Chondrocyte (in vitro differentiated cells): ENCODE measurements around the gene BST2. TPM values are rescaled to one million over a fixed set of nuclear protein-coding genes. Genes with fewer than 3 reads are reported as not detected.
A peak's percentile ranks its signal among the peaks of the same experiment; 100 is the strongest.

ENCODE experiments used
- DNase-seq: peaks from one replicate; pipeline ENCODE4 v3.0.0; 2021; ENCODE audit warnings: mixed read lengths, low spot score
- H3K27ac Mint-ChIP-seq: one replicate; pipeline ENCODE4 v1.8.0; 2021; ENCODE audit warnings: mild to moderate bottlenecking, moderate library complexity, mixed read lengths; ENCODE audit not compliant: unreplicated experiment
- H3K27me3 Mint-ChIP-seq: 2 replicates; pipeline ENCODE4 v1.8.0; 2021; ENCODE audit warnings: low read depth, mixed read lengths
- H3K36me3 Mint-ChIP-seq: 2 replicates; pipeline ENCODE4 v1.8.0; 2021; ENCODE audit warnings: low read depth, mixed read lengths
- H3K4me1 Mint-ChIP-seq: 2 replicates; pipeline ENCODE4 v1.8.0; 2021; ENCODE audit warnings: low read depth, mild to moderate bottlenecking, mixed read lengths
- H3K4me3 Mint-ChIP-seq: one replicate; pipeline ENCODE4 v1.8.0; 2021; ENCODE audit warnings: mild to moderate bottlenecking, moderate library complexity, mixed read lengths; ENCODE audit not compliant: unreplicated experiment
- H3K9me3 Mint-ChIP-seq: 2 replicates; pipeline ENCODE4 v1.8.0; 2021; ENCODE audit warnings: low read depth, mixed read lengths
- total RNA-seq: library from RNA; stranded (reverse); gene quantifications from 3 replicates; pipeline ENCODE4 v1.2.1, GENCODE V29; 2021
- TF ChIP-seq, protein P1 (sequence below): fragments of 200-600 bp; sonication (generic); IDR thresholded peaks from 2 replicates; pipeline ENCODE4 v1.5.0; 2021; ENCODE audit warnings: antibody characterized with exemption, mild to moderate bottlenecking, moderate library complexity

Gene BST2
- total RNA-seq, 1 donor from 2014 or later = not detected

- peaks cover 15% of the 10 kb centered on the region for H3K4me1 Mint-ChIP-seq
- H3K27me3 Mint-ChIP-seq = no peaks in the 10 kb centered on the region
- no peak overlapping the region for H3K27ac Mint-ChIP-seq
- no peaks in the 10 kb centered on the region for H3K9me3 Mint-ChIP-seq
- H3K4me3 Mint-ChIP-seq = no peak overlapping the region
- DNase-seq = no peak
- TF ChIP-seq, protein P1, sequence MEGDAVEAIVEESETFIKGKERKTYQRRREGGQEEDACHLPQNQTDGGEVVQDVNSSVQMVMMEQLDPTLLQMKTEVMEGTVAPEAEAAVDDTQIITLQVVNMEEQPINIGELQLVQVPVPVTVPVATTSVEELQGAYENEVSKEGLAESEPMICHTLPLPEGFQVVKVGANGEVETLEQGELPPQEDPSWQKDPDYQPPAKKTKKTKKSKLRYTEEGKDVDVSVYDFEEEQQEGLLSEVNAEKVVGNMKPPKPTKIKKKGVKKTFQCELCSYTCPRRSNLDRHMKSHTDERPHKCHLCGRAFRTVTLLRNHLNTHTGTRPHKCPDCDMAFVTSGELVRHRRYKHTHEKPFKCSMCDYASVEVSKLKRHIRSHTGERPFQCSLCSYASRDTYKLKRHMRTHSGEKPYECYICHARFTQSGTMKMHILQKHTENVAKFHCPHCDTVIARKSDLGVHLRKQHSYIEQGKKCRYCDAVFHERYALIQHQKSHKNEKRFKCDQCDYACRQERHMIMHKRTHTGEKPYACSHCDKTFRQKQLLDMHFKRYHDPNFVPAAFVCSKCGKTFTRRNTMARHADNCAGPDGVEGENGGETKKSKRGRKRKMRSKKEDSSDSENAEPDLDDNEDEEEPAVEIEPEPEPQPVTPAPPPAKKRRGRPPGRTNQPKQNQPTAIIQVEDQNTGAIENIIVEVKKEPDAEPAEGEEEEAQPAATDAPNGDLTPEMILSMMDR = no peak
- H3K36me3 Mint-ChIP-seq = no peaks in the 10 kb centered on the region
Observed at GRCh38 chr19:17423429-17424208, 18.2 kb upstream of the BST2 start.

DNA sequence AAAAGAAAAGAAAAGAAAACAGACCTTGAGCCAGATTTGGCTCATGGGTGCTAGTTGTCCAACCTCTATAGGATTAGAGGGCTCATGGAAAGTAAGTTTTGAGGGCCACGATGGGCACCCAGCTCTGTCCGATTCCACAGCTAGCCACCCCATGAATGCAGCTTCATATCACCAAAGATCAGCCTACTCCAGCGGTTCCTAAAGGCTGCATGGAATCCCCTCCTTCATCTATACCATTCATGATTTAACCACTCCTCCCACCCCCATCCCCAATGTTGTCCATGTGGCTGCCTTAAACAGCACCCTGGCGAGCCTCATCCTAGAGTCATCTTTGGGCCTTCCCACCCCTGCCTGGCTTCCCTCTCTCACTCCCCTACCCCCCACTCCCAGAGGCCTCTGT, 16.5 kb upstream of the BST2 start:
- Mint-ChIP-seq H3K27me3 (peaks cover 2% of the 10 kb centered on the region), H3K27ac (no peak overlapping the region), H3K9me3 (no peaks in the 10 kb centered on the region), H3K36me3 (no peaks in the 10 kb centered on the region), H3K4me1 (peaks cover 15% of the 10 kb centered on the region), H3K4me3 (no peak overlapping the region)
- DNase-seq = no peak
- TF ChIP-seq, protein P1 = no peak

GRCh38 chr19:17420475-17420924, 15.1 kb upstream of the BST2 start:
- Mint-ChIP-seq H3K27ac (peak overlapping the region; percentile 69), H3K4me1 (peaks cover 15% of the 10 kb centered on the region), H3K4me3 (peak overlapping the region; percentile 88), H3K9me3 (no peaks in the 10 kb centered on the region), H3K27me3 (peaks cover 8% of the 10 kb centered on the region), H3K36me3 (no peaks in the 10 kb centered on the region)
- no peak for DNase-seq
- TF ChIP-seq, protein P1 = peak; percentile 52

DNA sequence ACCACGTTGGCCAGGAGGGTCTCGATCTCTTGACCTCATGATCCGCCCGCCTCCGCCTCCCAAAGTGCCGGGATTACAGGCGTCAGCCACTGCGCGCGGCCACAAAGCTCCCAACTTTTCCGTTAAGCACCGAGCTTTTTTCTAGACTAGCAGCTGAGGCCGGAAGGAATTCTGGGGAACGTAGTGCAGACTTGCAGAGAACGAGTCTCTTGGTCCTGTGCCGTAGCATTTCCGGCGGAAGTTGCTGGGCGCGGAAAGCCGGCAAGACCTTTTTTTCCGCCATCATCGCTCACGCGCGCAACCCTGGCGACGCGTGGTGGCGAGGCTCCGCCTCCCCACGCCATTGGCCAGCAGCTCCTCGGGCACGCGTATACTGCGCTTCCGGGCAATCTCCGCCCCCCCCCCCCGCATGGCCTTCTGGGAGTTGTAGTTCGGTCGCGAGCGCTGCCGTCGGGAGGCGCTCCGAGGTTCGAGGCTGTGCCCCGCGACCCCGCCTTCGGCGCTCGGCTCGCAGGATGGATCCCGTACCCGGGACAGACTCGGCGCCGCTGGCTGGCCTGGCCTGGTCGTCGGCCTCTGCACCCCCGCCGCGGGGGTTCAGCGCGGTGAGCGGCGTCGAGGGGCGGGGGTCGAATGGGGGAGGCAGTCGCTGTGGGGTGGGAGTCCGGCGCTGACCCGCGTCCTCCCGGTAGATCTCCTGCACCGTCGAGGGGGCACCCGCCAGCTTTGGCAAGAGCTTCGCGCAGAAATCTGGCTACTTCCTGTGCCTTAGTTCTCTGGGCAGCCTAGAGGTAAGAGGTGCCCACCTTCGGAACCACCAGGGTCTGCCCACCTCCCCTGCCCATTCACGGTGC, 14.4 kb upstream of the BST2 start, which contains the start of gene MVB12A:
Gene MVB12A (plus strand): TSS at position 427 of the 854 bp plus-strand sequence. CDS start 89 bp downstream, at position 516.
- peak within 1 kb of the TSS; percentile 92 for H3K27ac Mint-ChIP-seq
- no peaks in the 10 kb centered on the region for H3K36me3 Mint-ChIP-seq
- H3K9me3 Mint-ChIP-seq = no peaks in the 10 kb centered on the region
- peaks cover 14% of the 10 kb centered on the region for H3K27me3 Mint-ChIP-seq
- H3K4me3 Mint-ChIP-seq = peak within 1 kb of the TSS; percentile 88
- DNase-seq = peak; percentile 98
- TF ChIP-seq, protein P1 = no peak
- H3K4me1 Mint-ChIP-seq = peaks cover 15% of the 10 kb centered on the region

GRCh38 chr19:17419154-17419620, 13.8 kb upstream of the BST2 start:
- H3K36me3 Mint-ChIP-seq = no peaks in the 10 kb centered on the region
- H3K4me1 Mint-ChIP-seq = peaks cover 12% of the 10 kb centered on the region
- H3K27ac Mint-ChIP-seq = peak overlapping the region; percentile 92
- TF ChIP-seq, protein P1 = no peak
- peak overlapping the region; percentile 88 for H3K4me3 Mint-ChIP-seq
- peaks cover 17% of the 10 kb centered on the region for H3K27me3 Mint-ChIP-seq
- no peaks in the 10 kb centered on the region for H3K9me3 Mint-ChIP-seq
- DNase-seq = no peak
